Esophagus mucosa (tissue), 1 donor: Measurements from ENCODE around the gene MAP7. TPM values are rescaled to one million over a fixed set of nuclear protein-coding genes. Genes with fewer than 3 reads are reported as not detected.
"Not testable (repeated sequence)": the region's sequence is repeated elsewhere in the genome, so short reads cannot be mapped to it uniquely, and the experiment has no call there.

Source experiments
- ATAC-seq: fragments of 200-7000 bp; cut with Tn5 transposase; one replicate; pipeline ENCODE4 v1.9.1; 2020
- total RNA-seq: library from RNA; stranded (reverse); gene quantifications from one replicate; pipeline ENCODE4 v1.2.4, GENCODE V29; 2023
- donor health status: DM: yes; HTN: yes; CAD: no.

MAP7 gene
- total RNA-seq, 1 donor from 2014 or later, result 29.9 TPM

GRCh38 chr6:136412410-136412809 is 137.8 kb downstream of the MAP7 start:
- no peak for ATAC-seq

- ATAC-seq, result no peak
Observed at GRCh38 chr6:136411453-136412354, 138.5 kb downstream of the MAP7 start.

- ATAC-seq, result no peak
Observed at GRCh38 chr6:136411025-136411325, 139.2 kb downstream of the MAP7 start.

- ATAC-seq, result no peak
Observed at GRCh38 chr6:136410201-136411024, 139.8 kb downstream of the MAP7 start.

GRCh38 chr6:136409597-136409996 is 140.6 kb downstream of the MAP7 start:
- peak; percentile 49 for ATAC-seq

GRCh38 chr6:136408204-136408603 is 142.0 kb downstream of the MAP7 start:
- ATAC-seq, result no peak

GRCh38 chr6:136405420-136406029 is 144.7 kb downstream of the MAP7 start:
- no peak for ATAC-seq

GRCh38 chr6:136404627-136405419 is 145.4 kb downstream of the MAP7 start:
- ATAC-seq, result no peak

- ATAC-seq, result no peak
Observed at GRCh38 chr6:136404007-136404406, 146.2 kb downstream of the MAP7 start.

GRCh38 chr6:136403110-136403980 is 146.9 kb downstream of the MAP7 start:
- ATAC-seq, result peak; percentile 98

GRCh38 chr6:136401749-136402148 is 148.5 kb downstream of the MAP7 start:
- no peak for ATAC-seq

GRCh38 chr6:136401236-136401635 is 149.0 kb downstream of the MAP7 start:
- not testable (repeated sequence) for ATAC-seq

- ATAC-seq, result no peak
Observed at GRCh38 chr6:136398453-136398852, 151.8 kb downstream of the MAP7 start.

GRCh38 chr6:136396908-136397307 is 153.3 kb downstream of the MAP7 start:
- no peak for ATAC-seq

GRCh38 chr6:136390959-136391358 is 159.3 kb downstream of the MAP7 start:
- not testable (repeated sequence) for ATAC-seq

GRCh38 chr6:136387316-136387715 is 162.9 kb downstream of the MAP7 start:
- ATAC-seq, result peak; percentile 85

GRCh38 chr6:136383268-136383937 is 166.8 kb downstream of the MAP7 start:
- ATAC-seq, result no peak

- no peak for ATAC-seq
Observed at GRCh38 chr6:136382676-136383252, 167.5 kb downstream of the MAP7 start.

- no peak for ATAC-seq
Observed at GRCh38 chr6:136378888-136379287, 171.3 kb downstream of the MAP7 start.

GRCh38 chr6:136375836-136376235 is 174.4 kb downstream of the MAP7 start:
- ATAC-seq, result not testable (repeated sequence)
